OCI-LY3 (cell line): ENCODE results near the gene CTTNBP2NL.
A peak's percentile ranks its signal among the peaks of the same experiment; 100 is the strongest.
"Not testable (repeated sequence)": the region's sequence is repeated elsewhere in the genome, so short reads cannot be mapped to it uniquely, and the experiment has no call there.

Experiments
- H2AFZ ChIP-seq: fragments of 200-600, 300-600 bp; shearing (Covaris generic); 2 replicates; pipeline ENCODE4 v1.6.0; 2014; ENCODE audit warnings: antibody characterized with exemption, low read depth, low read length
- H3K27ac ChIP-seq: fragments of 200-600, 300-600 bp; sonication (generic); 2 replicates; pipeline ENCODE4 v1.5.1; 2014; ENCODE audit warnings: mild to moderate bottlenecking, low read length, moderate library complexity, mixed read lengths
- H3K27me3 ChIP-seq: fragments of 200-600, 300-600 bp; sonication (generic); 2 replicates; pipeline ENCODE4 v1.6.1; 2014; ENCODE audit warnings: low read depth, low read length, mixed read lengths
- H3K36me3 ChIP-seq: fragments of 200-600, 300-600 bp; sonication (generic); replicated peaks from 2 replicates; pipeline ENCODE3; 2014; ENCODE audit warnings: low read depth, low read length, mixed read lengths
- H3K4me1 ChIP-seq: fragments of 300-600, 200-600 bp; sonication (generic); 2 replicates; pipeline ENCODE4 v1.6.1; 2014; ENCODE audit warnings: low read length, mixed read lengths
- H3K4me2 ChIP-seq: fragments of 200-600, 300-600 bp; sonication (generic); 2 replicates; pipeline ENCODE4 v1.6.1; 2014; ENCODE audit warnings: low read length, mixed read lengths
- H3K4me3 ChIP-seq: fragments of 300-600, 200-600 bp; sonication (generic); 2 replicates; pipeline ENCODE4 v1.5.1; 2014; ENCODE audit warnings: antibody characterized with exemption, mild to moderate bottlenecking, low read length, moderate library complexity
- H3K79me2 ChIP-seq: fragments of 300-600, 200-600 bp; shearing (Covaris generic); 2 replicates; pipeline ENCODE4 v1.6.1; 2014; ENCODE audit warnings: mild to moderate bottlenecking, low read length, mixed read lengths
- H3K9ac ChIP-seq: fragments of 300-600, 200-600 bp; shearing (Covaris generic); 2 replicates; pipeline ENCODE4 v1.6.0; 2014; ENCODE audit warnings: mild to moderate bottlenecking, low read length, moderate library complexity
- H3K9me3 ChIP-seq: fragments of 200-600, 300-600 bp; shearing (Covaris generic); 2 replicates; pipeline ENCODE4 v1.6.1; 2014; ENCODE audit warnings: low read length, mixed read lengths; ENCODE audit not compliant: insufficient read depth
- H4K20me1 ChIP-seq: fragments of 200-600, 300-600 bp; sonication (generic); 2 replicates; pipeline ENCODE4 v1.6.1; 2016; ENCODE audit warnings: low read length, mixed read lengths; ENCODE audit not compliant: insufficient read depth
- CTCF ChIP-seq: fragments of 200-600, 300-600 bp; sonication (generic); IDR thresholded peaks from 2 replicates; pipeline ENCODE4 v1.5.1; 2014; ENCODE audit warnings: antibody characterized with exemption, low read length, low read depth
- EZH2phosphoT487 ChIP-seq: fragments of 200-600 bp; shearing (Covaris generic); IDR thresholded peaks from 2 replicates; pipeline ENCODE4 v1.6.1; 2018; ENCODE audit warnings: antibody characterized with exemption, mixed run types, low read depth

CTTNBP2NL gene

DNA sequence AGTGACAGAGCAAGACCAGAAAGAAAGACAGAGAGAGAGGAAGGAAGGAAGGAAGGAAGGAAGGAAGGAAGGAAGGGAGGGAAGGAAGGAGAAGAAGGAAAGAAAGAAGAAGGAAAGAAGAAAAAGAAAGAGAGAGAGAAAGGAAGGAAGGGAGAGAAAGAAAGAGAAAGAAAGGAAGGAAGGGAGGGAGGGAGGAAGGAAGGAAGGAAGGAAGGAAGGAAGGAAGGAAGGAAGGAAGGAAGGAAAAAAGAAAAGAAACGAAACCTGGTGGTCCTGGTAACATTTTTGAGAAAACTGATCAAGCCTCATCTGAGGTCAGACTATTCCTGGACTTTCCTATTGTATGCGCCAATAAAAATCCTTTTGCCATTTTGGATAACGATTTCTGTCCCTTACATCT is 8.2 kb upstream of the CTTNBP2NL start:
- Histone ChIP-seq H3K9ac (no peak overlapping the region), H4K20me1 (no peaks in the 10 kb centered on the region), H3K36me3 (no peaks in the 10 kb centered on the region), H3K27ac (no peak overlapping the region), H3K79me2 (no peaks in the 10 kb centered on the region), H3K4me3 (no peak overlapping the region), H3K9me3 (no peaks in the 10 kb centered on the region), H3K4me1 (peaks cover 9% of the 10 kb centered on the region), H2AFZ (no peak overlapping the region), H3K4me2 (no peak overlapping the region), H3K27me3 (no peaks in the 10 kb centered on the region; the same call in 1 of the 2 replicates)
- TF ChIP-seq EZH2phosphoT487 (no peak), CTCF (no peak)

DNA sequence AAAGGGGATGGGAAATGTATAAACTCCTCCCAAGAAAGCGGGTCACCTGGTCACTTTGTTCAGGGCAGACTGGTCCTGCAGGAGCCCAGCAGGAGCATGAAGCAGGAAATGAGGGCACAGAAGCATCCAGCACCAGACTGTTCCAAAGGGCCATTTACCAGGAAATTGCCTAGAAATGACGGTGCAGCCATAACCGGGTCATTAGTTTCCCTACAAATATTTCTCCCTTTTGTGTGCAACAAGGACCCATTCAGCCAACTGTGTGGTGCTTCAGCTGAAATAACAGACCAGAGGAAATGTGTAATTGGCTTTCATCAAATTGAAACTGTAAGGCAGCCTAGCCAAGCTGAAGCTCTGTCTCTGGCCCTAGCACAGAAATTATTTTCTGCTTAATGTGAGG is 7.6 kb upstream of the CTTNBP2NL start:
- no peaks in the 10 kb centered on the region for H4K20me1 ChIP-seq
- H2AFZ ChIP-seq: no peak overlapping the region
- no peaks in the 10 kb centered on the region for H3K36me3 ChIP-seq
- TF ChIP-seq EZH2phosphoT487 (no peak), CTCF (no peak)
- no peak overlapping the region for H3K4me3 ChIP-seq
- H3K27ac ChIP-seq: no peak overlapping the region
- H3K9me3 ChIP-seq: no peaks in the 10 kb centered on the region
- no peaks in the 10 kb centered on the region; the same call in 1 of the 2 replicates for H3K27me3 ChIP-seq
- no peak overlapping the region for H3K9ac ChIP-seq
- peaks cover 13% of the 10 kb centered on the region for H3K4me1 ChIP-seq
- H3K4me2 ChIP-seq: no peak overlapping the region
- no peaks in the 10 kb centered on the region for H3K79me2 ChIP-seq

- no peak overlapping the region for H3K4me3 ChIP-seq
- no peak overlapping the region for H3K9ac ChIP-seq
- no peaks in the 10 kb centered on the region for H4K20me1 ChIP-seq
- H2AFZ ChIP-seq: no peak overlapping the region
- TF ChIP-seq CTCF (no peak), EZH2phosphoT487 (no peak)
- no peaks in the 10 kb centered on the region for H3K79me2 ChIP-seq
- no peaks in the 10 kb centered on the region for H3K9me3 ChIP-seq
- no peaks in the 10 kb centered on the region for H3K36me3 ChIP-seq
- no peak overlapping the region for H3K4me2 ChIP-seq
- no peak overlapping the region for H3K27ac ChIP-seq
- H3K27me3 ChIP-seq: no peaks in the 10 kb centered on the region
- H3K4me1 ChIP-seq: peaks cover 22% of the 10 kb centered on the region
Measured at GRCh38 chr1:112389689-112390088, 6.3 kb upstream of the CTTNBP2NL start.

- peak overlapping the region; percentile 60 for H3K9ac ChIP-seq
- not testable (repeated sequence) for H4K20me1 ChIP-seq, H3K27me3 ChIP-seq, H3K9me3 ChIP-seq, H3K27ac ChIP-seq, H3K79me2 ChIP-seq, H3K36me3 ChIP-seq
- H3K4me2 ChIP-seq: peak overlapping the region; percentile 92
- peaks cover 29% of the 10 kb centered on the region for H3K4me1 ChIP-seq
- H2AFZ ChIP-seq: peak overlapping the region; percentile 62
- peak overlapping the region; percentile 79 for H3K4me3 ChIP-seq
Measured at GRCh38 chr1:112390335-112390734, 5.7 kb upstream of the CTTNBP2NL start.
